A673 (cell line): ENCODE results near the gene CLEC10A. TPM values are rescaled to one million over a fixed set of nuclear protein-coding genes. Genes with fewer than 3 reads are reported as not detected.

ENCODE experiments used
- BruUV-seq: library from RNA; stranded (reverse); fragments of 400-500 nt; replicated peaks from 2 replicates; lab custom pipeline; 2021; lab: Mats Ljungman, UMichigan
- CTCF ChIA-PET: fragments of 300-600 bp; sonication (Branson Sonifier 250); formaldehyde crosslinking; loops from one replicate; lab custom pipeline; 2022; ENCODE audit warnings: antibody characterized with exemption; lab: Charles Lee
- POLR2A ChIA-PET: fragments of 300-600 bp; sonication (Branson Sonifier 250); formaldehyde crosslinking; loops from one replicate; lab custom pipeline; 2022; ENCODE audit warnings: antibody characterized with exemption; ENCODE audit not compliant: low non-redundant PET; lab: Charles Lee
- DNase-seq: peaks from one replicate; pipeline ENCODE4 v3.0.0-alpha.2; 2015; ENCODE audit warnings: low spot score
- H3K27ac ChIP-seq: fragments of 200-600 bp; sonication (generic); 2 replicates; pipeline ENCODE4 v1.5.1; 2016; ENCODE audit warnings: mixed run types, low read depth, mild to moderate bottlenecking, mixed read lengths, antibody characterized with exemption, low read length; ENCODE audit not compliant: poor library complexity, severe bottlenecking
- H3K27me3 ChIP-seq: fragments of 200-600 bp; sonication (generic); replicated peaks from 2 replicates; pipeline ENCODE4 v1.6.1; 2017; ENCODE audit warnings: mixed run types, low read depth, mild to moderate bottlenecking, mixed read lengths, antibody characterized with exemption, low read length; ENCODE audit not compliant: insufficient read depth, poor library complexity
- H3K36me3 ChIP-seq: fragments of 200-600 bp; sonication (generic); 2 replicates; pipeline ENCODE4 v1.6.1; 2016; ENCODE audit warnings: mixed run types, mild to moderate bottlenecking, mixed read lengths, antibody characterized with exemption, low read length; ENCODE audit not compliant: insufficient read depth, poor library complexity, severe bottlenecking
- H3K4me1 ChIP-seq: fragments of 200-600 bp; sonication (generic); 2 replicates; pipeline ENCODE4 v1.6.1; 2017; ENCODE audit warnings: mixed run types, mild to moderate bottlenecking, mixed read lengths, antibody characterized with exemption, low read length; ENCODE audit not compliant: insufficient read depth, poor library complexity, severe bottlenecking
- H3K4me3 ChIP-seq: fragments of 200-600 bp; sonication (generic); 2 replicates; pipeline ENCODE4 v1.5.1; 2016; ENCODE audit warnings: low read depth, mixed run types, mild to moderate bottlenecking, mixed read lengths, low read length; ENCODE audit not compliant: poor library complexity, severe bottlenecking
- H3K9me3 ChIP-seq: fragments of 200-600 bp; sonication (generic); 2 replicates; pipeline ENCODE4 v1.6.1; 2016; ENCODE audit warnings: mixed run types, low read depth, mild to moderate bottlenecking, mixed read lengths, antibody characterized with exemption, low read length; ENCODE audit not compliant: poor library complexity, severe bottlenecking
- EZH2 ChIP-seq: fragments of 200-600 bp; sonication (generic); IDR thresholded peaks from 2 replicates; pipeline ENCODE4 v1.6.1; 2017; ENCODE audit warnings: borderline replicate concordance, low read depth, mild to moderate bottlenecking, mixed read lengths, antibody characterized with exemption, low read length; ENCODE audit not compliant: poor library complexity, severe bottlenecking
- intact Hi-C: fragments of 100-400 bp; cut with micrococcal nuclease; formaldehyde crosslinking; loops from one replicate; pipeline ENCODE4 v1.10.0; 2022; ENCODE audit not compliant: unreplicated experiment
- total RNA-seq: library from RNA; stranded (reverse); gene quantifications from 2 replicates; pipeline ENCODE4 v1.2.3, GENCODE V29; 2021
- TF ChIP-seq, protein P1 (sequence below): fragments of 300-800, 200-600 bp; sonication (generic); conservative IDR thresholded peaks from 2 replicates; pipeline ENCODE4 v1.5.1; 2017; ENCODE audit warnings: low read depth, mild to moderate bottlenecking, antibody characterized with exemption, low read length, moderate library complexity, mixed read lengths

The CLEC10A gene
- total RNA-seq, 1 experiment from 2014 or later, result not detected

DNA sequence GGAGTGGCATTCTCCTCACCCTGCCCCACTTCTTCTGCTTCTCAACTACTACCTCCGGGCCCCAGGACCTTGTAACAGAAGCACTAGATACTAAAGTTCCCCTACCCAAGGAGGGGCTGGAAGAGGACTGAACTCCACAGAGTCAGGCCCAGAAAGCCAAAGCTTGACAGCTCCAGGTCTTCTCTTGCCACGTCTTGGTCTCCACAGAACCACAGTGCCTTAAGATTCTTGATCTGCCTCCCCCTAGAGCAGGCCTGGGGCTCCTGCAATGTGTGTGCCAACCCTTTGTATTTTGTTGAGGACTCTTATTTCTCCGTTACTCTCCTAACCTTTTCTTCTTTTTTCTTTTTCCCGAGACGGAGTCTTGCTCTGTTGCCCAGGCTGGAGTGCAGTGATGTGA, 40.2 kb downstream of the CLEC10A start:
- intact Hi-C loops, result loop anchor here (10.0 kb wide), 1 partner anchor 645 kb away; the partner anchor contains the start of genes TP53 and WRAP53
- Histone ChIP-seq H3K4me1 (peaks cover 22% of the 10 kb centered on the region), H3K4me3 (no peak overlapping the region), H3K27me3 (no peaks in the 10 kb centered on the region), H3K36me3 (no peaks in the 10 kb centered on the region), H3K9me3 (no peaks in the 10 kb centered on the region), H3K27ac (no peak overlapping the region)
- ChIA-PET POLR2A (no interaction called here), CTCF (interaction anchor here (0.6 kb wide), 1 partner anchor 96 kb away, joined by 6 read pairs; no protein-coding TSS in a partner anchor)
- DNase-seq, result no peak
- BruUV-seq, result no TSS peak
- TF ChIP-seq EZH2, result no peak
- TF ChIP-seq, protein P1, sequence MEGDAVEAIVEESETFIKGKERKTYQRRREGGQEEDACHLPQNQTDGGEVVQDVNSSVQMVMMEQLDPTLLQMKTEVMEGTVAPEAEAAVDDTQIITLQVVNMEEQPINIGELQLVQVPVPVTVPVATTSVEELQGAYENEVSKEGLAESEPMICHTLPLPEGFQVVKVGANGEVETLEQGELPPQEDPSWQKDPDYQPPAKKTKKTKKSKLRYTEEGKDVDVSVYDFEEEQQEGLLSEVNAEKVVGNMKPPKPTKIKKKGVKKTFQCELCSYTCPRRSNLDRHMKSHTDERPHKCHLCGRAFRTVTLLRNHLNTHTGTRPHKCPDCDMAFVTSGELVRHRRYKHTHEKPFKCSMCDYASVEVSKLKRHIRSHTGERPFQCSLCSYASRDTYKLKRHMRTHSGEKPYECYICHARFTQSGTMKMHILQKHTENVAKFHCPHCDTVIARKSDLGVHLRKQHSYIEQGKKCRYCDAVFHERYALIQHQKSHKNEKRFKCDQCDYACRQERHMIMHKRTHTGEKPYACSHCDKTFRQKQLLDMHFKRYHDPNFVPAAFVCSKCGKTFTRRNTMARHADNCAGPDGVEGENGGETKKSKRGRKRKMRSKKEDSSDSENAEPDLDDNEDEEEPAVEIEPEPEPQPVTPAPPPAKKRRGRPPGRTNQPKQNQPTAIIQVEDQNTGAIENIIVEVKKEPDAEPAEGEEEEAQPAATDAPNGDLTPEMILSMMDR, result no peak

DNA sequence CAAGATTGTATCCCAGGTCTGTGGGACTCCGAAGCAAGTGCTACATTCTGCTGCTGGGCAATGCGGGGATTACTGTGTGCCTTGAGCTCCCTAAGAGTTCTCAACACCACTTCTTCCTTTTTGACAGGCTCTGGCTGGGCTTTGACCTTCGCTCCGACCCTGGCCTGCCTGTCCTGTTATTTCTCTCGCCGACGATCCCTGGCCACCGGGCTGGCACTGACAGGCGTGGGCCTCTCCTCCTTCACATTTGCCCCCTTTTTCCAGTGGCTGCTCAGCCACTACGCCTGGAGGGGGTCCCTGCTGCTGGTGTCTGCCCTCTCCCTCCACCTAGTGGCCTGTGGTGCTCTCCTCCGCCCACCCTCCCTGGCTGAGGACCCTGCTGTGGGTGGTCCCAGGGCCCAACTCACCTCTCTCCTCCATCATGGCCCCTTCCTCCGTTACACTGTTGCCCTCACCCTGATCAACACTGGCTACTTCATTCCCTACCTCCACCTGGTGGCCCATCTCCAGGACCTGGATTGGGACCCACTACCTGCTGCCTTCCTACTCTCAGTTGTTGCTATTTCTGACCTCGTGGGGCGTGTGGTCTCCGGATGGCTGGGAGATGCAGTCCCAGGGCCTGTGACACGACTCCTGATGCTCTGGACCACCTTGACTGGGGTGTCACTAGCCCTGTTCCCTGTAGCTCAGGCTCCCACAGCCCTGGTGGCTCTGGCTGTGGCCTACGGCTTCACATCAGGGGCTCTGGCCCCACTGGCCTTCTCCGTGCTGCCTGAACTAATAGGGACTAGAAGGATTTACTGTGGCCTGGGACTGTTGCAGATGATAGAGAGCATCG, 41.8 kb downstream of the CLEC10A start:
- H3K36me3 ChIP-seq, result no peaks in the 10 kb centered on the region
- peaks cover 13% of the 10 kb centered on the region for H3K4me1 ChIP-seq
- BruUV-seq, result no TSS peak
- intact Hi-C loops, result no loop called here
- H3K27me3 ChIP-seq, result no peaks in the 10 kb centered on the region
- TF ChIP-seq, protein P1, result no peak
- TF ChIP-seq EZH2, result no peak
- H3K27ac ChIP-seq, result no peak overlapping the region
- POLR2A ChIA-PET, result no interaction called here
- no peak overlapping the region for H3K4me3 ChIP-seq
- H3K9me3 ChIP-seq, result no peaks in the 10 kb centered on the region
- DNase-seq, result no peak
- CTCF ChIA-PET, result interaction anchor here (0.6 to 0.7 kb wide), 3 partner anchors 95 to 1372 kb away, joined by 3 read pairs; no protein-coding TSS in a partner anchor

DNA sequence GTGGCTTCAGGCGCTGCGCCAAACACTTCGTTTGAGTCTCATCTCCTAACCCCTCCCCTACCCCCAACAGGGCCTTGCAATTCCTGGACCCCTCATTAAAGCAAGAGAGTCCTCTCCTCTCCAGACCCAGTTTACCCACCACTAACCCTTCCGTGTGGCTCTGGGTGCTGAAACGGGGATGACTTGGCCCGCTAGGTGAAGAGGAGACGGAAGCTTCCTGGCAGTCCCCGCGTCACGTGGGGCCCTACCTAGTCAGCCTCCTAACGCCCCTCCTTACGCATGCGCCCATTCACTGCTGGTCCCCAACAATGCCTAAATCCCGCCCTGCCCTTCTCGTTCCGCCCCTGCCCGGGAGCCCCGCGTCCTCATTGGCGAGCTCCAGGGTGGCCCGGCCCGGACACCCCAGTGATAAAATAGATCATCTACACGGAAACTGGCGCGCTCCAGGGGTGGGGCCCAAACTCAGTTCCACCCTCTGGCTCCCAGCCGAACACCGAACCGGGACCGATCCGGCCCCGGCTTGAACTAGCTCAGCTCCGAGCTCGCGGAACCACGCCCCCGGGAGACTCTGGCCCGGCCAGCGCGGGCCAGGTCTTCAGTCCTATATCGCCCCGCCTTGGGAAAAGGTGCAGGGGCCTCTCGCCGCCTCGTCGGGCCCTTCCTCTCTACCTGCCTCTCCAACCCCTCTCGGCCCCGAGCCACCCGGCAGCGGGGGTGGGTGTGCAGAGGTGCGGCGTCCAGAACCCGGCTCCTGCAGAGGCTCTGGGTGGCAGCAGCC, 44.3 kb downstream of the CLEC10A start, which contains the start of gene SLC16A13:
TSS of gene SLC16A13 (plus strand) at position 425 of the 778 bp plus-strand sequence. CDS start 368 bp downstream, outside the sequence.
- peaks cover 11% of the 10 kb centered on the region for H3K4me1 ChIP-seq
- POLR2A ChIA-PET, result interaction anchor here (0.6 to 0.7 kb wide), 2 partner anchors 98 to 105 kb away, joined by 3 to 8 read pairs; no protein-coding TSS in a partner anchor
- no peaks in the 10 kb centered on the region for H3K27me3 ChIP-seq
- peak within 1 kb of the TSS; percentile 84 for H3K27ac ChIP-seq
- H3K4me3 ChIP-seq, result peak within 1 kb of the TSS; percentile 76
- intact Hi-C loops, result no loop called here
- no TSS peak for BruUV-seq
- TF ChIP-seq, protein P1, result no peak
- no peak for TF ChIP-seq EZH2
- CTCF ChIA-PET, result interaction anchor here (0.6 to 1.5 kb wide), 5 partner anchors 10 to 178 kb away, joined by 3 to 9 read pairs (median 3); no protein-coding TSS in a partner anchor
- peak; percentile 98 for DNase-seq
- H3K36me3 ChIP-seq, result no peaks in the 10 kb centered on the region
- no peaks in the 10 kb centered on the region for H3K9me3 ChIP-seq
